H1 (cell line): Measurements from ENCODE around the gene RASL10B. TPM values are rescaled to one million over a fixed set of nuclear protein-coding genes. Genes with fewer than 3 reads are reported as not detected.

Experiments used
- CTCF ChIA-PET: fragments of 300-600 bp; sonication (Branson Sonifier 250); formaldehyde crosslinking; loops from one replicate; lab custom pipeline; 2021; ENCODE audit not compliant: partially characterized antibody; lab: Charles Lee
- POLR2A ChIA-PET: fragments of 300-600 bp; sonication (Branson Sonifier 250); formaldehyde crosslinking; loops from one replicate; lab custom pipeline; 2021; ENCODE audit warnings: inconsistent platforms; ENCODE audit not compliant: partially characterized antibody; lab: Charles Lee
- DNase-seq, 2 experiments: peaks; one replicate each; pipeline versions ENCODE4 v3.0.0 to v3.0.0-alpha.2; 2010 to 2022; ENCODE audit warnings: low spot score in 2 of 2, low read depth in 1 of 2, mixed read lengths in 1 of 2
- FAIRE-seq: peaks from 2 replicates; lab custom pipeline; 2011; peaks lifted over from hg19 to GRCh38; lab: Jason Lieb, UNC
- H2AFZ ChIP-seq: 2 replicates; pipeline ENCODE4 v1.8.1; 2012; ENCODE audit warnings: low read length, inconsistent platforms
- H2AK5ac ChIP-seq: 2 replicates; pipeline ENCODE4 v1.6.1; 2013; ENCODE audit warnings: low read depth, low read length
- H2BK120ac ChIP-seq: replicated peaks from 2 replicates; pipeline ENCODE3; 2013; ENCODE audit warnings: low read depth, low read length, inconsistent platforms
- H2BK12ac ChIP-seq: 2 replicates; pipeline ENCODE4 v1.6.1; 2013; ENCODE audit warnings: low read depth, low read length
- H2BK15ac ChIP-seq: 2 replicates; pipeline ENCODE4 v1.6.1; 2013; ENCODE audit warnings: low read length
- H2BK20ac ChIP-seq: 2 replicates; pipeline ENCODE4 v1.6.1; 2013; ENCODE audit warnings: low read length
- H2BK5ac ChIP-seq: 2 replicates; pipeline ENCODE4 v1.6.1; 2013; ENCODE audit warnings: low read depth, low read length
- H3K14ac ChIP-seq: 2 replicates; pipeline ENCODE4 v1.6.1; 2013; ENCODE audit warnings: inconsistent platforms; ENCODE audit not compliant: insufficient read length
- H3K18ac ChIP-seq: 2 replicates; pipeline ENCODE4 v1.6.1; 2013; ENCODE audit warnings: low read length; ENCODE audit errors: extremely low read depth
- H3K23ac ChIP-seq: 2 replicates; pipeline ENCODE4 v1.6.1; 2013; ENCODE audit warnings: inconsistent platforms; ENCODE audit not compliant: insufficient read length
- H3K23me2 ChIP-seq: 2 replicates; pipeline ENCODE4 v1.6.1; 2013; ENCODE audit warnings: low read depth, low read length
- H3K27ac ChIP-seq: 2 replicates; pipeline ENCODE4 v1.6.1; 2011; ENCODE audit warnings: low read depth, low read length, inconsistent platforms
- H3K27me3 ChIP-seq, 4 experiments: replicated peaks in 1 of 4; 1 replicate in 1 of 4; 2 replicates in 3 of 4; pipeline versions ENCODE4 v1.6.1 to v1.8.1; 2011 to 2013; ENCODE audit warnings: low read length in 3 of 4, mild to moderate bottlenecking in 3 of 4, inconsistent platforms in 2 of 4, mixed read lengths in 2 of 4, moderate library complexity in 1 of 4; ENCODE audit not compliant: control insufficient read depth in 3 of 4, insufficient read depth in 3 of 4; ENCODE audit errors: extremely low read depth in 1 of 4
- H3K36me3 ChIP-seq, 4 experiments: 2 replicates each; pipeline versions ENCODE4 v1.6.1 to v1.8.1; 2011 to 2013; ENCODE audit warnings: mild to moderate bottlenecking in 4 of 4, low read length in 3 of 4, moderate library complexity in 2 of 4, control low read depth in 1 of 4, inconsistent platforms in 1 of 4; ENCODE audit not compliant: insufficient read depth in 4 of 4, control insufficient read depth in 2 of 4
- H3K4ac ChIP-seq: replicated peaks from 2 replicates; pipeline ENCODE3; 2013; ENCODE audit warnings: low read length, low read depth, mixed read lengths, inconsistent platforms; ENCODE audit not compliant: insufficient read length
- H3K4me1 ChIP-seq, 4 experiments: replicated peaks in 1 of 4; 1 replicate in 1 of 4; 2 replicates in 3 of 4; pipeline versions ENCODE4 v1.6.1 to v1.8.1; 2011 to 2013; ENCODE audit warnings: low read length in 3 of 4, inconsistent platforms in 2 of 4, mixed read lengths in 1 of 4; ENCODE audit not compliant: insufficient read depth in 4 of 4, control insufficient read depth in 3 of 4
- H3K4me2 ChIP-seq, 2 experiments: 2 replicates each; pipeline versions ENCODE4 v1.6.1 to v1.8.1; 2011 to 2013; ENCODE audit warnings: low read depth in 2 of 2, low read length in 2 of 2, control low read depth in 1 of 2, inconsistent platforms in 1 of 2, mild to moderate bottlenecking in 1 of 2; ENCODE audit not compliant: insufficient read depth in 1 of 2
- H3K4me3 ChIP-seq, 4 experiments: fragments of 200-600, 300-600 bp in 1 of 4; sonication (generic), shearing (Covaris generic), sonication (Bioruptor Twin) in 1 of 4; 2 replicates each; pipeline versions ENCODE4 v1.5.1 to v1.8.1; 2011 to 2016; ENCODE audit warnings: low read length in 4 of 4, low read depth in 3 of 4, control low read depth in 2 of 4, inconsistent platforms in 2 of 4, mild to moderate bottlenecking in 2 of 4, mixed read lengths in 1 of 4, moderate library complexity in 1 of 4; ENCODE audit not compliant: insufficient read depth in 2 of 4; ENCODE audit errors: extremely low read depth in 1 of 4
- H3K56ac ChIP-seq: replicated peaks from 2 replicates; pipeline ENCODE3; 2013; ENCODE audit warnings: low read depth, mild to moderate bottlenecking, mixed read lengths, low read length, inconsistent platforms; ENCODE audit not compliant: insufficient read length
- H3K79me1 ChIP-seq: 2 replicates; pipeline ENCODE4 v1.6.1; 2013; ENCODE audit warnings: low read depth, low read length, control low read depth
- H3K79me2 ChIP-seq, 2 experiments: 2 replicates each; pipeline versions ENCODE4 v1.6.1 to v1.8.1; 2012 to 2013; ENCODE audit warnings: low read length in 2 of 2, mild to moderate bottlenecking in 2 of 2, inconsistent platforms in 1 of 2; ENCODE audit not compliant: insufficient read depth in 2 of 2, control insufficient read depth in 1 of 2
- H3K9ac ChIP-seq, 4 experiments: replicated peaks in 1 of 4; 1 replicate in 1 of 4; 2 replicates in 3 of 4; pipeline versions ENCODE4 v1.6.1 to v1.8.1; 2011 to 2013; ENCODE audit warnings: low read depth in 3 of 4, low read length in 3 of 4, control low read depth in 2 of 4, mild to moderate bottlenecking in 2 of 4, moderate library complexity in 2 of 4, inconsistent platforms in 1 of 4; ENCODE audit errors: extremely low read depth in 1 of 4
- H3K9me3 ChIP-seq, 2 experiments: 2 replicates each; pipeline versions ENCODE4 v1.6.1 to v1.8.1; 2012 to 2013; ENCODE audit warnings: mild to moderate bottlenecking in 2 of 2, moderate library complexity in 2 of 2, control low read depth in 1 of 2, inconsistent platforms in 1 of 2, low read depth in 1 of 2, low read length in 1 of 2, mixed read lengths in 1 of 2; ENCODE audit not compliant: insufficient read depth in 2 of 2
- H4K20me1 ChIP-seq, 2 experiments: replicated peaks in 1 of 2; 2 replicates each; pipeline versions ENCODE3 to v1.8.1; 2011 to 2013; ENCODE audit warnings: inconsistent platforms in 2 of 2, low read length in 2 of 2, mild to moderate bottlenecking in 1 of 2; ENCODE audit not compliant: insufficient read depth in 2 of 2, control insufficient read depth in 1 of 2
- H4K5ac ChIP-seq: 2 replicates; pipeline ENCODE4 v1.6.1; 2013; ENCODE audit warnings: low read length, low read depth, mixed read lengths, inconsistent platforms; ENCODE audit not compliant: insufficient read length
- H4K8ac ChIP-seq: 2 replicates; pipeline ENCODE4 v1.8.0; 2013; ENCODE audit warnings: mild to moderate bottlenecking, moderate library complexity, low read length, inconsistent platforms; ENCODE audit not compliant: insufficient read depth; ENCODE audit errors: extremely low read depth
- H4K91ac ChIP-seq: replicated peaks from 2 replicates; pipeline ENCODE3; 2013; ENCODE audit warnings: low read length, mixed read lengths, inconsistent platforms; ENCODE audit not compliant: insufficient read length
- EGR1 ChIP-seq: IDR thresholded peaks from 2 replicates; pipeline ENCODE4 v1.6.1; 2011; ENCODE audit warnings: low read depth, low read length, borderline replicate concordance
- EP300 ChIP-seq, 2 experiments: IDR thresholded peaks; 1 replicate in 1 of 2; 2 replicates in 1 of 2; pipeline ENCODE4 v1.6.1; 2011 to 2012; ENCODE audit warnings: low read depth in 2 of 2, low read length in 2 of 2, mild to moderate bottlenecking in 2 of 2, borderline replicate concordance in 1 of 2, inconsistent platforms in 1 of 2, moderate library complexity in 1 of 2
- EZH2 ChIP-seq: fragments of 200-600 bp; sonication (generic); IDR thresholded peaks from 2 replicates; pipeline ENCODE4 v1.7.1; 2012; ENCODE audit warnings: low read depth, mild to moderate bottlenecking, moderate library complexity, low read length, inconsistent platforms; ENCODE audit not compliant: severe bottlenecking
- KDM1A ChIP-seq: fragments of 200-600, 300-600 bp; sonication (generic); IDR thresholded peaks from 2 replicates; pipeline ENCODE4 v1.7.1; 2016; ENCODE audit warnings: mild to moderate bottlenecking, low read length, borderline replicate concordance
- PHF8 ChIP-seq: fragments of 200-600 bp; sonication (generic); conservative IDR thresholded peaks from 2 replicates; pipeline ENCODE4 v1.7.1; 2012; ENCODE audit warnings: low read depth, mild to moderate bottlenecking, inconsistent platforms, low read length, moderate library complexity
- POU5F1 ChIP-seq: IDR thresholded peaks from 2 replicates; pipeline ENCODE4 v1.6.1; 2011; ENCODE audit warnings: low read depth, mild to moderate bottlenecking, low read length, moderate library complexity
- SAP30 ChIP-seq: fragments of 300-600 bp; sonication (generic); IDR thresholded peaks from 2 replicates; pipeline ENCODE4 v1.7.1; 2012; ENCODE audit warnings: low read length, moderate library complexity, mild to moderate bottlenecking, inconsistent platforms; ENCODE audit not compliant: insufficient read depth, insufficient replicate concordance
- SIN3A ChIP-seq, 2 experiments: IDR thresholded peaks in 1 of 2; conservative IDR thresholded peaks in 1 of 2; 2 replicates each; pipeline ENCODE4 v1.6.1; 2011 to 2012; ENCODE audit warnings: low read length in 2 of 2, improper control_type of control experiment in 1 of 2, low read depth in 1 of 2, mild to moderate bottlenecking in 1 of 2
- SP1 ChIP-seq: IDR thresholded peaks from 2 replicates; pipeline ENCODE4 v1.6.1; 2011; ENCODE audit warnings: low read depth, low read length
- SP4 ChIP-seq: IDR thresholded peaks from 2 replicates; pipeline ENCODE4 v1.6.1; 2012; ENCODE audit warnings: low read length, inconsistent platforms
- WGBS, 2 experiments: shearing (Covaris generic) in 1 of 2; methylation state at CpG; one replicate each; pipeline versions ENCODE4 v1.1.6 to v1.1.7; 2013 to 2015; ENCODE audit warnings: low lambda C conversion rate in 2 of 2, mixed read lengths in 2 of 2, inconsistent platforms in 1 of 2, low coverage in 1 of 2, missing lambda C conversion rate in 1 of 2; ENCODE audit not compliant: insufficient replicate concordance in 2 of 2, insufficient coverage in 1 of 2, insufficient read length in 1 of 2; ENCODE audit errors: extremely low coverage in 1 of 2, missing lambda C conversion rate in 1 of 2; 5-methylcytosine and 5-hydroxymethylcytosine counted together
- polyA plus RNA-seq, 7 experiments: library from polyadenylated mRNA; depleted of rRNA in 3 of 7; stranded (reverse) in 5 of 7; unstranded in 2 of 7; fragments of >200 nt in 5 of 7; fragments of 200-250 nt in 2 of 7; gene quantifications; 1 replicate in 5 of 7; 2 replicates in 1 of 7; 4 replicates in 1 of 7; pipeline versions ENCODE4 v1.2.1 to v1.2.3, GENCODE V29; 2011 to 2013; ENCODE audit warnings: missing spikeins in 2 of 7, mixed read lengths in 2 of 7
- total RNA-seq: library from RNA; stranded (reverse); fragmentation: NEBNext Ultra II Directional; extraction: Animal tissue kit (Norgen Biotek cat#: 25700); gene quantifications from 2 replicates; pipeline ENCODE4 v1.2.1, GENCODE V29; 2021
- TF ChIP-seq, protein P1 (sequence below): IDR thresholded peaks from 2 replicates; pipeline ENCODE4 v1.6.1; 2011; ENCODE audit warnings: low read depth, mild to moderate bottlenecking, low read length; ENCODE audit not compliant: insufficient read depth

Gene RASL10B
- total and polyA plus RNA-seq, 2 of the 8 experiments (the other 6 are each of a cell fraction or from before 2014, with no cell fraction given) = 17.5 to 22.8 TPM

DNA sequence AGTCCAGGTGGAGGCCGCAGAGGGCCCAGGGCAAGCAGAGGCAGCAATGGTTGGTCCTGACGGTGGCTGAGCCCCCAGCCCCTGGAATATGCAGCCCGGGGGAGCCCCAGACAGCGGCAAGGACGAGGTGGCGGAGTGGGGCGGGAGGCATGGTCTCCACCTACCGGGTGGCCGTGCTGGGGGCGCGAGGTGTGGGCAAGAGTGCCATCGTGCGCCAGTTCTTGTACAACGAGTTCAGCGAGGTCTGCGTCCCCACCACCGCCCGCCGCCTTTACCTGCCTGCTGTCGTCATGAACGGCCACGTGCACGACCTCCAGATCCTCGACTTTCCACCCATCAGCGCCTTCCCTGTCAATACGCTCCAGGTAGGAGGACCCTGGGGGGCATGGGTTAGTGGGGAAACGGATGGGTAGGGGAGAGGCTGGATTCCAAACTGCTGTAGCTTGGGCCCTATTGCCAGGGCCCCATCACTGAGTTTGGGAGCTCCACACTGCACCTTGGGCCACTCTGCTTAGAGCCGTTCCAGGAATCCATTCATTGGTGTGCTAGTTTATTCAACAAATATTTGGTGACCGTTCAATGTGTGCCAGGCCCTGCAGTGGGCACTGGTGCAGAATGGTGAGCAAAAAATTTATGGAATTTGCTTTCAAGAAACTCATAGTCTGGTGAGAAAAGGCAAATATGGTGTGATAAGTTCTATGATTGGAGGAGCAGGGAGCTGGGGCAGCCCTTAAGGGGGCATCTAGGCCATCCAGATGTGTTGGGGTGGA, 3.8 kb downstream of the RASL10B start:
- 93% methylated on average over 29 of the region's 29 CpGs; no CpG with 5 or more reads in 1 of the 2 experiments for WGBS, 2 experiments
- no peak overlapping the region for H3K4me3 ChIP-seq
- no peak overlapping the region for H2BK20ac ChIP-seq
- no peak overlapping the region for H4K5ac ChIP-seq
- H3K27ac ChIP-seq = no peak overlapping the region
- H3K4ac ChIP-seq = no peak overlapping the region
- H3K27me3 ChIP-seq = peaks cover 4 to 24% (median 16%) of the 10 kb centered on the region in 4 experiments
- peaks cover 1 to 2% of the 10 kb centered on the region in 2 experiments; a peak in 2 of 4 replicates for H3K9me3 ChIP-seq
- H2BK5ac ChIP-seq = no peak overlapping the region
- no peak overlapping the region for H3K14ac ChIP-seq
- no peak for DNase-seq
- H4K8ac ChIP-seq = no peak overlapping the region
- H3K79me2 ChIP-seq = no peaks in the 10 kb centered on the region
- CTCF ChIA-PET = interaction anchor here (0.7 to 9.8 kb wide), 4 partner anchors 12 to 122 kb away, joined by 3 to 45 read pairs (median 6); no protein-coding TSS in a partner anchor
- peaks cover 9% of the 10 kb centered on the region; the same call in 1 of the 2 replicates for H3K23me2 ChIP-seq
- peaks cover 5 to 19% of the 10 kb centered on the region in 2 experiments for H4K20me1 ChIP-seq
- H3K23ac ChIP-seq = no peak overlapping the region
- no peak overlapping the region for H3K18ac ChIP-seq
- no peak overlapping the region for H2BK12ac ChIP-seq
- FAIRE-seq = no peak
- no peak overlapping the region for H3K9ac ChIP-seq
- H2BK15ac ChIP-seq = no peak overlapping the region
- H2AK5ac ChIP-seq = no peak overlapping the region
- H3K4me2 ChIP-seq = no peak overlapping the region
- no peaks in the 10 kb centered on the region for H3K36me3 ChIP-seq
- no peak overlapping the region for H3K56ac ChIP-seq
- H3K4me1 ChIP-seq = peaks cover 0 to 16% (median 7%) of the 10 kb centered on the region in 4 experiments; a peak in 5 of 7 replicates
- H3K79me1 ChIP-seq = peaks cover 2% of the 10 kb centered on the region
- POLR2A ChIA-PET = no interaction called here
- H4K91ac ChIP-seq = no peak overlapping the region
- no peak overlapping the region for H2AFZ ChIP-seq
- no peak overlapping the region for H2BK120ac ChIP-seq
- TF ChIP-seq SAP30 = no peak
- no peak for TF ChIP-seq SP4
- no peak for TF ChIP-seq POU5F1
- TF ChIP-seq, protein P1, sequence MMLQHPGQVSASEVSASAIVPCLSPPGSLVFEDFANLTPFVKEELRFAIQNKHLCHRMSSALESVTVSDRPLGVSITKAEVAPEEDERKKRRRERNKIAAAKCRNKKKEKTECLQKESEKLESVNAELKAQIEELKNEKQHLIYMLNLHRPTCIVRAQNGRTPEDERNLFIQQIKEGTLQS = no peak
- no peak for TF ChIP-seq EZH2
- no peak for TF ChIP-seq EGR1
- no peak for TF ChIP-seq PHF8
- TF ChIP-seq KDM1A = no peak
- TF ChIP-seq SP1 = no peak
- TF ChIP-seq SIN3A (conservative IDR thresholded peaks at IDR 0.05 in 1 of 2, IDR thresholded peaks at IDR 0.05 in 1 of 2; ENCODE audit: low read depth in 1 of 2, low read length in 2 of 2) = no peak
- TF ChIP-seq EP300 (IDR thresholded peaks at IDR 0.05; ENCODE audit: borderline replicate concordance in 1 of 2, low read depth in 2 of 2, low read length in 2 of 2) = no peak
